GM13977 (cell line): ENCODE measurements around the gene GALNT5.
"Not testable (repeated sequence)": the region's sequence is repeated elsewhere in the genome, so short reads cannot be mapped to it uniquely, and the experiment has no call there.

Experiments used
- DNase-seq: peaks from one replicate; pipeline ENCODE4 v3.0.0; 2012; ENCODE audit warnings: low spot score
- in situ Hi-C: fragments of 300-500 bp; cut with MboI; formaldehyde crosslinking; loops from one replicate; pipeline ENCODE4 v1.12.0; 2022; ENCODE audit warnings: low sequenced_read_pairs, low pct_unique_long_range_greater_than_20kb, mixed read lengths, inconsistent platforms; ENCODE audit not compliant: unreplicated experiment
- TF ChIP-seq, protein P1 (sequence below): IDR thresholded peaks from 2 replicates; pipeline ENCODE4 v1.5.1; 2012; ENCODE audit warnings: mild to moderate bottlenecking, control low read depth; ENCODE audit not compliant: insufficient read depth; ENCODE audit errors: extremely low read depth, missing control alignments

GALNT5 gene

DNA sequence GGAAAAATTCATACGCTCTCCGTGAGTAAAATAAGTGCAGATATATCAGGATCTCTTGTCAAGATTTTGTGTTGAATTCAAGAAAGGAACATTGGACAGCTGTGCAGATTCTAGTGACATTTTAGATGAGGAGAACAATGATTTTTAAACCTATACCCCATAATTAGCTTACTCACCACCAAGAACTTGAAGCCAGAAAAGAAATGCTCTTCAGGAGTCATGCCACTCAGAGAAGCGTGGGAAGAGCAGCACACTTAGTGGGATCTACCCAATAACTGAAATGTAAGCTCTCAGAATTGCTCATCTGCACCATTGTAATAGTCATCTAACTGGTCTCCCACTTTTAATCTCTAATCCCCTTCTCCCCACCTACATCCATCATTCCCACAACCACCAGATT lies 77.3 kb downstream of the GALNT5 start:
- DNase-seq = no peak
- in situ Hi-C loops = loop anchor here (25.0 kb wide), 1 partner anchor 103 kb away; the partner anchor contains the start of gene CYTIP

DNA sequence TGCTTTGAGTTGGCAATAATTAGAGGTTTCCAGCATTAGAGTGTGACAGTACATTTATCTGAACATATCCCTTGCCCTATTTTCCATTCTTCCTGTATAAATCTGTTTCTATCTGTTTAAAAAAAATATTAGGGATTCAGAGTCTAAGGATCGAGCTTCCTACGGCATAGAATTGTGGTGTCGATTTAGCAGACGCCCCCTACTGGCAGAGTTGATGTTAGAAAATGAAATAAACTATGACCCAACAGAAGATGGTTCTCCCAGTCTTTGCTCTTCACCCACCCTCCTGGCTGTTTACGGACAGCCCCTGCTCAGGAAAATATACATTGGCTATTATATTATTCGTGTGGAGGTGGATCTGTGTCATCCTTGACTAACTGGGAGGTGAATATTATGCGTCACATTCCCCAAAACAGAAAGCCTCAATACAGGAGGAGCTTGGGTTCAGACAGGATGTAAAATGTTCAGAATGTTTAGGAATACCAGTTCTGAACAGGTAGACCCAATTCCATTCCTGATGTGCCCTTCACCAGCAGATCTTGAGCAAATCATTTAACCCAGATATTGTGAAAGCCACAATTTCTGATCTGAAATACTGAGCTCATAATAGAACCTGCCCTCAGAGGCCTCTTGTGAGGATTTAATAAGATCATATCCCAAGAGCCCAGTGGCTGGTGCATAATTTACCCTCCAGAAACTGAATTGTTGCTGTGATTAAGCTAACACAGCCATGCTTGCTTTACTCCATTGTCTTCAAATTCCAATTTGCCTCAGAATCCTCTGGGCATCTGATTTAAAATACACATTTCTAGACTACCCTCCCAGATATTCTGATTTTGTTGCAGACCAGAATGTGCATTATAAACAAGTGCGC lies 78.9 kb downstream of the GALNT5 start:
- in situ Hi-C loops = loop anchor here (25.0 kb wide), 1 partner anchor 101 kb away; the partner anchor contains the start of gene CYTIP
- DNase-seq = peak; percentile 18
- TF ChIP-seq, protein P1, sequence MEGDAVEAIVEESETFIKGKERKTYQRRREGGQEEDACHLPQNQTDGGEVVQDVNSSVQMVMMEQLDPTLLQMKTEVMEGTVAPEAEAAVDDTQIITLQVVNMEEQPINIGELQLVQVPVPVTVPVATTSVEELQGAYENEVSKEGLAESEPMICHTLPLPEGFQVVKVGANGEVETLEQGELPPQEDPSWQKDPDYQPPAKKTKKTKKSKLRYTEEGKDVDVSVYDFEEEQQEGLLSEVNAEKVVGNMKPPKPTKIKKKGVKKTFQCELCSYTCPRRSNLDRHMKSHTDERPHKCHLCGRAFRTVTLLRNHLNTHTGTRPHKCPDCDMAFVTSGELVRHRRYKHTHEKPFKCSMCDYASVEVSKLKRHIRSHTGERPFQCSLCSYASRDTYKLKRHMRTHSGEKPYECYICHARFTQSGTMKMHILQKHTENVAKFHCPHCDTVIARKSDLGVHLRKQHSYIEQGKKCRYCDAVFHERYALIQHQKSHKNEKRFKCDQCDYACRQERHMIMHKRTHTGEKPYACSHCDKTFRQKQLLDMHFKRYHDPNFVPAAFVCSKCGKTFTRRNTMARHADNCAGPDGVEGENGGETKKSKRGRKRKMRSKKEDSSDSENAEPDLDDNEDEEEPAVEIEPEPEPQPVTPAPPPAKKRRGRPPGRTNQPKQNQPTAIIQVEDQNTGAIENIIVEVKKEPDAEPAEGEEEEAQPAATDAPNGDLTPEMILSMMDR = peak; percentile 66

More for the DNA sequence above, 77.3 kb downstream of the GALNT5 start:
- TF ChIP-seq, protein P1 = no peak

DNA sequence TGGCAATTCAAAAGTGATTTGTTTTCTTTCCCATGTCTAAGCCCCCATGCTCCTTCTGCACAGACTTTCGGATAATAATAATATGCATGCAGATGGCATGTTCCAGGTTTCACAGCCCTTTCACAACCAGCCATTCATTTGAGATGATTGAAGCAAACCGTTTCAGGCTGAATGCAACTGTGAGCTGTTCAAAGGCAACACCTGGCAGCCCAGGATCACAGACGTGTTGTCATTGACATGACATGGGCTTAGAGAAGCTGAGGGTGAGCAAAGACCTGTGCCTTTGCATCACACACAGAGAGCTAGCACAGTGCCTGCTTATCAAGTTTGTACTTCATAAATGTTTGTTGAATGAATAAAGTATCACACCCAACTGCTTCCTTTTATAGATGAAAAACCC lies 80.5 kb downstream of the GALNT5 start:
- TF ChIP-seq, protein P1 = no peak
- no peak for DNase-seq
- in situ Hi-C loops = loop anchor here (25.0 kb wide), 1 partner anchor 99 kb away; the partner anchor contains the start of gene CYTIP

DNA sequence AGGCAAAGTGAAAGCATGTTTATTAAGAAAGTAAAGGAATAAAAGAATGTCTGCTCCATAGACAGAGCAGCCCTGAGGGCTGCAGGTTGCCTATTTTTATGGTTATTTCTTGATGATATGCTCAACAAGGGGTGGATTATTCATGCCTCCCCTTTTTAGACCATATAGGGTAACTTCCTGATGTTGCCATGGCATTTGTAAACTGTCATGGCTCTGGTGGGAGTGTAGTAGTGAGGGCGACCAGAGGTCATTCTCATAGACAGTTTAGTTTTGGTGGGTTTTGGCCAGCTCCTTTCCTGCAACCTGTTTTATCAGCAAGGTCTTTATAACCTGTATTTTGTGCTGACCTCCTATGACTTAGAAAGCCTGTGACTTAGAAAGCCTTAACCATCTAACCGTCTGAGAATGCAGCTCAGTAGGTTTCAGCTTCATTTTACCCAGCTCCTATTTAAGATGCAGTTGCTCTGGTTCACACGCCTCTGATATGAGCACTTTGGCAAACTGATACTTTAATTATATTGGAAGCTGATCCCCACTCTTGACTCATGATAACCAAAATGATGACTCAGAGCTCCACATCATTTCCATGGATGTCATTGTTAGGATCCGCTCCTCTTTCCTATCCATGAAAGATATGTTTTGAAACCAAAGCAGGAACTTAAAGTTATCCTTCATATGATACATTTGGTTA lies 82.6 kb downstream of the GALNT5 start:
- in situ Hi-C loops = loop anchor here (25.0 kb wide), 1 partner anchor 97 kb away; the partner anchor contains the start of gene CYTIP
- TF ChIP-seq, protein P1 = no peak
- DNase-seq = no peak

DNA sequence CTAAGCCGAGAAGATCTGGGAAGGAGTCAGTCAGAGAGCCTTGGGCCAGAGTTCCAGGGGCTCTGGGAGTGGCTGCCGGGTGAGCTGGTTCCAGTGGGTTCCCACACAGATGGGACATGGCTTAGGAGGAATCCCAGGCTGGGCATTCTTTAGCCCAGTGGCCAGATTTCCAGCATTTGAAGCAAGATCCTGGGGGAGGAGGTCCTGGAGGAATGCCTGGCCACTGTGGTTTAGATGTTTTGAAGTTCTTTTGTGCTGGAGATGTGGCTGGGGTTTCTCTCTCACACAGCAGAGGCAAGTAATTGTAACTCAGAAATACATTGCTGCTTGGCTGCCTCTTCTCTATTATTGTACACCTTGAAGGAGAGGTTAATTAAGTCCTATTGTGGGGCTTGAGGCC lies 83.9 kb downstream of the GALNT5 start:
- in situ Hi-C loops = loop anchor here (25.0 kb wide), 1 partner anchor 96 kb away; the partner anchor contains the start of gene CYTIP
- not testable (repeated sequence) for DNase-seq

DNA sequence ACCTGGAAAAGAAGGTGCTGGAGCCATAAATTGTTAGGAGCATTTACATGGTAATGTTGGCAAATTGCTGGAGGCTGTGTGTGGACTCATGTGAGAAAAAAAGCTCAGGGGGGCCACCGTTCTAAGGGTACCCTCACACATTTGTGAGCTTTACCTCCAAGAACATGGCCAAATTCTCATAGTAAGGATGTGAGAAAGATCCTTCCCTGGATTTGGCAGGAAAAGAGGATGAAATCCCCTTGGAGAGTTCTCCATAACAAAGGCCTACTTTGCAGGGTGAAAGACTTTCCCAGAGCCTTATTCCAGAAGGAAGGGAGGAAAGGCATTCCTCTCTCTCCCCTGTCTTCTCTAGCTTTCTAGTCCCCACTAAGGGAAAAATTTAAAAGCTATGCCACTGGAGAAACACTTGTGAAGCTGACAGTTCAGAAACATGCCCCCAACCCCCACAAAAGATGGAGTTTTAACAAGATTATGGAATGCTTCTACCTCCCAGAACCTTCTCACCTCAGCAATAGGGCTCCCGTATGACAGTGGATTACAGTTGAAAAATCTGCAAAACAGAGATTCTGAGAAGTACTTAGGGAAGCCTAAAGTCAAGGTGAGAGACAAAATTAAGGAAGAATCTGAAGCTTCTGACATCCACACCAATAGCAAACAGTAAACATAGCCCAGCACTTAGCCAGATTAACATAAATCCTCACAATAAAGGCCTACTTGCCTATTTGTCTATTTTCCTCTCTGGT lies 88.3 kb downstream of the GALNT5 start:
- TF ChIP-seq, protein P1 = no peak
- in situ Hi-C loops = loop anchor here (25.0 kb wide), 1 partner anchor 91 kb away; the partner anchor contains the start of gene CYTIP
- no peak for DNase-seq
